Measurements from ENCODE around the gene SNTA1.
"Not testable (repeated sequence)": the region's sequence is repeated elsewhere in the genome, so short reads cannot be mapped to it uniquely, and the experiment has no call there.

The SNTA1 gene

DNA sequence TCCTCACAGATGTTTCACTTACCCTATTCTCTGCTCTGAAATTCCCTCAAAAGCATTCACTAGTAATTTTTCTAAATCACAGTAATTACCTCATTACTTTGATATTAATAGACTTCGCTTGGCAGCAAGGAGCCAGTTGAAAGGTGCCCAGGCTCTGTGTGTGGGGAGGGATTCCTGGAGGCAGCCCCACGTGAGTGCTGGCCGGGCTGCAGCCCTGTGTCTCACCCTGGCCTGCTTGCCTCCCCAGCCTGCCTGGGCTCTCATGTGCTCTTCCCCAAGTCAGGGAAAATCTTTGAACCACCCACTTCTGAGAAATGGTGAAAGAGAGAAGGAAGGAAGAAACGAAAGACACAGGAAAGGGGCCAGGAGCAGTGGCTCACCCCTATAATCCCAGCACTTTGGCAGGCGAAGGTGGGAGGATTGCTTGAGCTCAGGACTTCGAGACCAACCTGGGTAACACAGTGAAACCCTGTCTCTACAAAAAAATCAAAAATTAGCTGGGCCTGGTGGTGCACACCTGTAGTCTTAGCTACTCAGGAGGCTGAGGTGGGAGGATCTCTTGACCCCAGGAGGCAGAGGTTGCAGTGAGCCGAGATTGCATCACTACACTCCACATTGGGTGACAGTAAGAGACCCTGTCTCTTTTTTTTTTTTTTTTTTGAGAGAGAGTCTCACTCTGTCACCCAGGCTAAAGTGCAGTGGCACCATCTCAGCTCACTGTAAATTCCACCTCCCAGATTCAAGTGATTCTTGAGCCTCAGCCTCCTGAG is 20.0 kb upstream of the SNTA1 start:
- no peak overlapping the region for H3K4me3 ChIP-seq (ENCODE audit: low read depth, low read length)
- TF ChIP-seq, protein P1, sequence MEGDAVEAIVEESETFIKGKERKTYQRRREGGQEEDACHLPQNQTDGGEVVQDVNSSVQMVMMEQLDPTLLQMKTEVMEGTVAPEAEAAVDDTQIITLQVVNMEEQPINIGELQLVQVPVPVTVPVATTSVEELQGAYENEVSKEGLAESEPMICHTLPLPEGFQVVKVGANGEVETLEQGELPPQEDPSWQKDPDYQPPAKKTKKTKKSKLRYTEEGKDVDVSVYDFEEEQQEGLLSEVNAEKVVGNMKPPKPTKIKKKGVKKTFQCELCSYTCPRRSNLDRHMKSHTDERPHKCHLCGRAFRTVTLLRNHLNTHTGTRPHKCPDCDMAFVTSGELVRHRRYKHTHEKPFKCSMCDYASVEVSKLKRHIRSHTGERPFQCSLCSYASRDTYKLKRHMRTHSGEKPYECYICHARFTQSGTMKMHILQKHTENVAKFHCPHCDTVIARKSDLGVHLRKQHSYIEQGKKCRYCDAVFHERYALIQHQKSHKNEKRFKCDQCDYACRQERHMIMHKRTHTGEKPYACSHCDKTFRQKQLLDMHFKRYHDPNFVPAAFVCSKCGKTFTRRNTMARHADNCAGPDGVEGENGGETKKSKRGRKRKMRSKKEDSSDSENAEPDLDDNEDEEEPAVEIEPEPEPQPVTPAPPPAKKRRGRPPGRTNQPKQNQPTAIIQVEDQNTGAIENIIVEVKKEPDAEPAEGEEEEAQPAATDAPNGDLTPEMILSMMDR (IDR thresholded peaks at IDR 0.05; ENCODE audit: borderline replicate concordance, insufficient read depth, low read depth, low read length): no peak

DNA sequence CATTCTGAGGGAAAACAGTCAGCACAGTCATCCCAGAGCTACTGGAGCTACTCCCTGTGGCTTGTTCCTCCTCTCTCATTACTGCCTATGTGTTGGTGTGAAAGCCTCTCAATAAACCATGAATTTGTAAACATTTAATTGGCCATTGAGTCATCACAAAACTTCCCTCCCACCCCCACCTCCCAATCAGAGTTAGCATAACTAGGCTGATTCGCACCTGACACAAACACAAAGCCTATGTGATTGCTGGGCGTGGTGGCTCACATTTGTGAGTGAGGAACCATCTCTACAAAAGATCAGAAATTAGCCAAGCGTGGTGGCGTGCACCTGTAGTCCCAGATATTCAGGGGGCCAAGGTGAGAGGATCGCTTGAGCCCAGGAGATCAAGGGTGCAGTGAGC is 17.1 kb upstream of the SNTA1 start:
- H3K4me3 ChIP-seq (ENCODE audit: low read depth, low read length): no peak overlapping the region
- TF ChIP-seq, protein P1 (IDR thresholded peaks at IDR 0.05; ENCODE audit: borderline replicate concordance, insufficient read depth, low read depth, low read length): no peak

DNA sequence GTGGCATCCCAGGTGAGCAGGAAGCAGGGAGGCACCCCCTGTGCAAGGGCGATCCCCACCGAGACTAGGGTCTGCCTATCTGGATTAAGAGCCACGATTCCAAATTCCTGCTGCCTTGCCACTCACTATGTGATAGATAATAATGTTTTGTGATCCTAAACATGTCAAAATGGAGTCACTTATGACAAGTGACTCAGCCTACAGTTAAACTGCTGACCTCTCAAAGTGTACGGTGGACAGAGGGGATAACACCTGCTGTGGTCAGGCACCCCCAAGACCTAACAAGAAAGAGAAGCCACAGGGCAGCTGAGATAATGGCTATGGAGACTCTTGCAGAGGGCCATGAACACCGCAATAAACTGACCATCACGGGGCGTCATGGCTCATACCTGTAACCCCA is 16.0 kb upstream of the SNTA1 start:
- TF ChIP-seq, protein P1 (IDR thresholded peaks at IDR 0.05; ENCODE audit: borderline replicate concordance, insufficient read depth, low read depth, low read length): no peak
- H3K4me3 ChIP-seq (ENCODE audit: low read depth, low read length): no peak overlapping the region

DNA sequence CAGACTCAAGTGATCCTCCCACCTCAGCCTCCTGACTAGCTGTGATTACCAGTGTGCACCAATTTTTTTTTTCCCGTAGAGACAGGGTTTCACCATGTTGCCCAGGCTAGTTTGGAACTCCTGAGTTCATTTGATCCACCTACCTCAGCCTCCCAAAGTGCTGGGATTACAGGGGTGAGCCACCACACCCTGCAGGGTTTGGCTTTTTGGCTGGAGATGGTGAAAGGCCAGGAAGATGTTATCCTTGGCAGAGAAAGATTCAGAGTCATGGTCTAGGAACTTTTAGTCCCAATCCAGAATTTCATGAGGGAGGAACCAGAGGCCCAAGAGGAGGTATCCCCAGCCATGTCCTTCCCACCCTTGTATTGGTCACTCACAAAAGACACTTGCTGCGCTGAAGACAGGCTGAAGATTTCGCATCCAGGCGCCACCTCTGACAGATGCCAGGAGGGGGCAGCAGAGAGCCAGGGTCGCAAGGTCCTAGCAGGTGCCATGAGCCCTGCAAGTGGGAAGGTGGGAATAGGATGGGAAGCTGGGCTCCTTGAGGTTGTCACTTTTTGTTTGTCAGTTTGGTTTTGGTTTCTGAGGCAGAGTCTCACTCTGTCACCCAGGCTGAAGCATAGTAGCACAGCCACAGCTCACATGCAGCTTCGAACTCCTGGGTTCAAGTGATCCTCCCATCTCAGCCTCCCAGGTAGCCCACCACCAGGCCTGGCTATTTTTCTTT is 13.5 kb upstream of the SNTA1 start:
- TF ChIP-seq, protein P1 (IDR thresholded peaks at IDR 0.05; ENCODE audit: borderline replicate concordance, insufficient read depth, low read depth, low read length): peak; percentile 95
- H3K4me3 ChIP-seq (ENCODE audit: low read depth, low read length): not testable (repeated sequence)

DNA sequence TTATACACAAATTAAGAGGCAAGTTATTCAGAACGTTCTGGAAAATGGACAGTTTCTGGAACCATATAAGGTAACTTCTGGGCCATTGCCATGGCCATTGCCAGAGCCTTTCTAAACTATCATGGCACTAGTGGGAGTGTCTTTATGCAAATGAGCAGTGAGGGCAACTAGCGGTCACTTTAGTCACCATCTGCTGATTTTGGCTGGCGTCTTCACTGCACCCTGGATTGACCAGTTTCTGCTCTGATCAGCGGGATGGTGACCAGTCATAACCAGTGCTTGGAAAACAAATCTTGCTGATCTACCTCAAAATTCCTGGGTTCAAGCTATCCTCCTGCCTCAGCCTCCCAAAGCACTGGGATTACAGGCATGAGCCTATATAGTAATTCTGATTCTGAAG is 7.3 kb upstream of the SNTA1 start:
- H3K4me3 ChIP-seq (ENCODE audit: low read depth, low read length): no peak overlapping the region
- TF ChIP-seq, protein P1 (IDR thresholded peaks at IDR 0.05; ENCODE audit: borderline replicate concordance, insufficient read depth, low read depth, low read length): no peak

DNA sequence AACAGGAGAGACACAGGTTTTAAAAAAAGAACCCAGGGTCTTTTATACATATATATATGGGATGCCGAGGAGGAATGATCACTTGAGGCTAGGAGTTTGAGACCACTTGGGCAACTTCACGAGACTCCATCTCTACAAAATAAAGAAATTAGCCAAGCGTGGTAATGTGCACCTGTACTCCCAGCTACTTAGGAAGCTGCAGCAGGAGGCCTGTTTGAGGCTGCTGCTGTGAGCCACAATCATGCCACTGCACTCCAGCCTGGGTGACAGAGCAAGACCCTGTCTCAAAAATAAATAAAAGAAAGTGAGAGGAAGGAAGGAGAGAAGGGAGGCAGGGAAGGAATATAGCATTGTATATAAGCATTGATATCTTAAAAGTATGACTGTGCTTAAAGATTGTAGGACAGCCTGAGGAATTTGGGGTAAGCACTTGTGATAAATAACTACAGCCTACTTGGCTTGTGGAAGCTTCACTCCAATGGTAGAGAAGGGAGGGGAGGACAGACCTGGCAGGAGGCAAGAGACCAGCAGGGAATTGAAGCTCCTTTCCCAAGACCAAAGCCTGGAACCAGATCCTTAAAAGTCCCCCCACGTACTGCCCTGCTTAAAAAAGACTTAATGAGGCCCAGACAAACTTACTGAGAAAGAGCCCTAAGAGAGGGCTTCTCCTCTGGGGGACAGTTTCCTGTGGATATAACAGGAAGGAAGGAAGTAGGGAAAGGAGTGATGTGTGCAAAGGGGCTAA is 2.5 kb upstream of the SNTA1 start:
- TF ChIP-seq, protein P1 (IDR thresholded peaks at IDR 0.05; ENCODE audit: borderline replicate concordance, insufficient read depth, low read depth, low read length): no peak

More for the DNA sequence above, 2.5 kb upstream of the SNTA1 start:
- H3K4me3 ChIP-seq (ENCODE audit: low read depth, low read length): no peak overlapping the region
